Gastrocnemius medialis (tissue), 4 donors: ENCODE data around the gene SEC24B. TPM values are rescaled to one million over a fixed set of nuclear protein-coding genes. Genes with fewer than 3 reads are reported as not detected.

Experiments used
- ATAC-seq, 2 donors: fragments of 150-250 bp; one replicate each; pipeline ENCODE4 v1.9.1; 2016
- DNase-seq, 2 donors: peaks; one replicate each; pipeline ENCODE4 v3.0.0-alpha.2; 2019
- H3K27ac ChIP-seq, 4 donors: fragments of 200-600 bp; sonication (generic); 1 replicate in 1 of 4; 2 replicates in 3 of 4; pipeline ENCODE4 v1.5.1; 2016 to 2018; ENCODE audit warnings: mild to moderate bottlenecking in 2 of 4, moderate library complexity in 1 of 4
- H3K27me3 ChIP-seq, 3 donors: fragments of 200-600 bp; sonication (generic) in 2 of 3; 1 replicate in 1 of 3; 2 replicates in 2 of 3; pipeline versions ENCODE4 v1.5.1 to v1.6.0; 2016 to 2019; ENCODE audit warnings: mild to moderate bottlenecking in 1 of 3, moderate library complexity in 1 of 3
- H3K36me3 ChIP-seq, 2 donors: fragments of 200-600 bp; sonication (generic) in 1 of 2; one replicate each; pipeline ENCODE4 v1.5.1; 2017 to 2018
- H3K4me1 ChIP-seq, 2 donors: fragments of 200-600 bp; sonication (generic) in 1 of 2; one replicate each; pipeline ENCODE4 v1.5.1; 2016 to 2017; ENCODE audit warnings: mild to moderate bottlenecking in 2 of 2
- H3K4me3 ChIP-seq, 4 donors: fragments of 200-600 bp; sonication (generic) in 3 of 4; 1 replicate in 1 of 4; 2 replicates in 3 of 4; pipeline ENCODE4 v1.5.1; 2016 to 2019; ENCODE audit warnings: mild to moderate bottlenecking in 2 of 4
- H3K9me3 ChIP-seq, 3 donors: fragments of 200-600 bp; sonication (generic) in 2 of 3; 1 replicate in 1 of 3; 2 replicates in 2 of 3; pipeline ENCODE4 v1.5.1; 2016 to 2019
- POLR2A ChIP-seq, 2 donors: fragments of 450-650 bp; IDR thresholded peaks; one replicate each; pipeline ENCODE4 v1.6.1; 2017; ENCODE audit warnings: antibody characterized with exemption in 2 of 2, mild to moderate bottlenecking in 2 of 2, moderate library complexity in 2 of 2
- in situ Hi-C, 4 donors: fragments of 200-750 bp; cut with MboI; loops; one replicate each; pipeline versions ENCODE4 v1.15.0 to v1.8.0; 2017; ENCODE audit warnings: low sequenced_read_pairs in 4 of 4
- intact Hi-C: fragments of 100-400 bp; cut with DNase I; formaldehyde crosslinking; loops from one replicate; pipeline ENCODE4 v1.15.1; 2023; ENCODE audit warnings: low total_unique reads
- microRNA counts, 2 donors: library from miRNA; unstranded; fragments of <30 nt; microRNA quantifications; one replicate each; lab custom pipeline; 2016
- microRNA-seq, 2 donors: library from miRNA; unstranded; fragments of <30 nt; microRNA quantifications; one replicate each; pipeline ENCODE4, GENCODE V29; 2016; ENCODE audit warnings: borderline replicate concordance in 2 of 2
- total RNA-seq, 4 donors: library from RNA; depleted of rRNA; stranded (reverse); fragments of >200 nt; gene quantifications; one replicate each; pipeline versions ENCODE4 v1.1.0 to v1.2.3, GENCODE V29; 2016
- TF ChIP-seq, protein P1 (sequence below), 5 experiments: fragments of 450-650 bp in 3 of 5; fragments of 200-600 bp in 2 of 5; sonication (generic) in 2 of 5; IDR thresholded peaks in 4 of 5; conservative IDR thresholded peaks in 1 of 5; 1 replicate in 4 of 5; 2 replicates in 1 of 5; pipeline ENCODE4 v1.5.1; 2016 to 2019; ENCODE audit warnings: antibody characterized with exemption in 5 of 5, mild to moderate bottlenecking in 3 of 5, moderate library complexity in 3 of 5

Gene SEC24B
- total RNA-seq, 4 donors from 2014 or later: 29.6 to 93.4 (median 42.9) TPM

DNA sequence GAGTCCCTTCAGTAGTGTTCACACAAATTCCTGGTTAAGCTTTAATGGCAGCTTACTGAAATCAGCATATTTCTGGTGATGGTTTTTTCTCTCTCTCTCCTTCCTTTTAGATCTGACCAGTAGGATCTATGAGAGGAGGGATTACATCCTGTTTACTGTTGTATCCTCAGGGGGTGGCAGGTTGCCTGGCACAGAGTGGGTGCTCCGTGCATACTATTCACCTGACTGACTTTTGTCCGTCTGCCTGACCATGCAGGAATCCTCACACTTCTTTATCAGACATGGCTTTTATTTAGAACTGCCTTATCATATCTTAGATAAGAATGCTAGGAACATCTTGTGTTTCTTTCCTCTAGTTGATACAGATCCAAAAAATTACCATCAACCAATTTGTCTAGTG lies 156.0 kb downstream of the SEC24B start:
- ATAC-seq (no peak), DNase-seq (no peak)
- Histone ChIP-seq H3K27ac (no peak overlapping the region), H3K4me1 (no peaks in the 10 kb centered on the region), H3K9me3 (no peaks in the 10 kb centered on the region), H3K4me3 (no peak overlapping the region), H3K36me3 (no peaks in the 10 kb centered on the region), H3K27me3 (no peaks in the 10 kb centered on the region)
- no peak for TF ChIP-seq POLR2A (IDR thresholded peaks at IDR 0.05)
- TF ChIP-seq, protein P1, sequence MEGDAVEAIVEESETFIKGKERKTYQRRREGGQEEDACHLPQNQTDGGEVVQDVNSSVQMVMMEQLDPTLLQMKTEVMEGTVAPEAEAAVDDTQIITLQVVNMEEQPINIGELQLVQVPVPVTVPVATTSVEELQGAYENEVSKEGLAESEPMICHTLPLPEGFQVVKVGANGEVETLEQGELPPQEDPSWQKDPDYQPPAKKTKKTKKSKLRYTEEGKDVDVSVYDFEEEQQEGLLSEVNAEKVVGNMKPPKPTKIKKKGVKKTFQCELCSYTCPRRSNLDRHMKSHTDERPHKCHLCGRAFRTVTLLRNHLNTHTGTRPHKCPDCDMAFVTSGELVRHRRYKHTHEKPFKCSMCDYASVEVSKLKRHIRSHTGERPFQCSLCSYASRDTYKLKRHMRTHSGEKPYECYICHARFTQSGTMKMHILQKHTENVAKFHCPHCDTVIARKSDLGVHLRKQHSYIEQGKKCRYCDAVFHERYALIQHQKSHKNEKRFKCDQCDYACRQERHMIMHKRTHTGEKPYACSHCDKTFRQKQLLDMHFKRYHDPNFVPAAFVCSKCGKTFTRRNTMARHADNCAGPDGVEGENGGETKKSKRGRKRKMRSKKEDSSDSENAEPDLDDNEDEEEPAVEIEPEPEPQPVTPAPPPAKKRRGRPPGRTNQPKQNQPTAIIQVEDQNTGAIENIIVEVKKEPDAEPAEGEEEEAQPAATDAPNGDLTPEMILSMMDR (IDR thresholded peaks at IDR 0.05 in 4 of 5, conservative IDR thresholded peaks at IDR 0.05 in 1 of 5): no peak
- in situ Hi-C loops (no loop called here), intact Hi-C loops (no loop called here)

MicroRNAs within 50 kb of the gene (microRNA counts, 767-probe panel; counts per million panel counts)
- microRNA hsa-miR-576-3p (lab: Ali Mortazavi, UCI) (356 to 448 counts per million in 2 donors), microRNA hsa-miR-576-5p (lab: Ali Mortazavi, UCI) (356 to 448 counts per million in 2 donors)

Small RNAs within 50 kb of the gene (microRNA-seq; reads per million reads assigned to microRNA genes)
- 2.4 to 3.4 reads per million in 2 donors for gene MIR576

Other genes starting within 250 kb of the SEC24B start
- gene COL25A1, start 131.2 kb upstream of the SEC24B start, total RNA-seq: 1 to 10 TPM in 1 of 4 donors, under 1 TPM in 2, not detected in 1; 0.27 to 2.0 (median 0.85) TPM
- gene MCUB, start 126.4 kb downstream of the SEC24B start, total RNA-seq: 1 to 10 TPM; 2.6 to 5.6 (median 4.0) TPM